ENCODE measurements around the gene SLC22A1. TPM values are rescaled to one million over a fixed set of nuclear protein-coding genes. Genes with fewer than 3 reads are reported as not detected.
"Not testable (repeated sequence)": the region's sequence is repeated elsewhere in the genome, so short reads cannot be mapped to it uniquely, and the experiment has no call there.

Gene SLC22A1
- total and polyA plus RNA-seq, 10 of the 15 experiments (the other 5 are each of a cell fraction or from before 2014, with no cell fraction given) = 0.09 to 0.28 (median 0.15) TPM; not detected in 3

- RAD21 ChIA-PET (ENCODE audit: unreplicated experiment); H3K4me1 ChIP-seq (ENCODE audit: control insufficient read depth, insufficient read depth, low read length); H3K27me3 ChIP-seq (replicated peaks in 1 of 2; ENCODE audit: control insufficient read depth in 2 of 2, insufficient read depth in 2 of 2, low read length in 1 of 2); H3K27ac ChIP-seq (ENCODE audit: control insufficient read depth, insufficient read depth); H3K9ac ChIP-seq (ENCODE audit: control insufficient read depth, insufficient read depth, low read length); H4K20me1 ChIP-seq (ENCODE audit: control insufficient read depth, insufficient read depth); ATAC-seq; H3K4me3 ChIP-seq; SMC1A ChIA-PET (ENCODE audit: uncharacterized antibody, unreplicated experiment); FAIRE-seq; in situ Hi-C loops (cut with MboI); POLR2A ChIA-PET; BruUV-seq (replicated peaks); DNase-seq (ENCODE audit: low read depth, low spot score); H2AFZ ChIP-seq (ENCODE audit: control insufficient read depth, low read depth, low read length); intact Hi-C loops (cut with micrococcal nuclease; ENCODE audit: unreplicated experiment); H3K79me2 ChIP-seq (ENCODE audit: control insufficient read depth, insufficient read depth, low read length); H3K9me3 ChIP-seq (replicated peaks; ENCODE audit: control insufficient read depth, insufficient read depth, low read length); H3K4me2 ChIP-seq (ENCODE audit: control insufficient read depth, insufficient read depth): not testable (repeated sequence)
- peaks cover 22 to 24% of the 10 kb centered on the region in 2 experiments for H3K36me3 ChIP-seq (ENCODE audit: control insufficient read depth in 2 of 2, insufficient read depth in 2 of 2, low read length in 1 of 2)
- 97% methylated on average over 5 of the region's 6 CpGs for WGBS (ENCODE audit: insufficient coverage, insufficient replicate concordance, low lambda C conversion rate, missing lambda C conversion rate)
- CTCF ChIA-PET = interaction anchor here (1.0 kb wide), 1 partner anchor 229 kb away, joined by 3 read pairs; no protein-coding TSS in a partner anchor
Measured at GRCh38 chr6:160092176-160092575, 29.4 kb upstream of the SLC22A1 start.

GRCh38 chr6:160092602-160093001 is 29.0 kb upstream of the SLC22A1 start:
- ChIA-PET POLR2A (no interaction called here), CTCF (interaction anchor here (1.0 kb wide), 1 partner anchor 229 kb away, joined by 3 read pairs; no protein-coding TSS in a partner anchor)
- H3K4me3 ChIP-seq = no peak overlapping the region

More at GRCh38 chr6:160092602-160093001, 29.0 kb upstream of the SLC22A1 start:
- H3K4me1 ChIP-seq (ENCODE audit: control insufficient read depth, insufficient read depth, low read length) = no peaks in the 10 kb centered on the region
- no peaks in the 10 kb centered on the region for H4K20me1 ChIP-seq (ENCODE audit: control insufficient read depth, insufficient read depth)
- DNase-seq (ENCODE audit: low read depth, low spot score) (no peak), ATAC-seq (no peak), FAIRE-seq (no peak)
- no peak overlapping the region for H3K9ac ChIP-seq (ENCODE audit: control insufficient read depth, insufficient read depth, low read length)
- no peaks in the 10 kb centered on the region for H3K9me3 ChIP-seq (replicated peaks; ENCODE audit: control insufficient read depth, insufficient read depth, low read length)
- WGBS (ENCODE audit: insufficient coverage, insufficient replicate concordance, low lambda C conversion rate, missing lambda C conversion rate) = 98% methylated on average over 10 of the region's 10 CpGs
- no peak for TF ChIP-seq TCF12 (IDR thresholded peaks at IDR 0.05; ENCODE audit: low read depth, low read length)
- TF ChIP-seq POLR2AphosphoS2 (IDR thresholded peaks at IDR 0.05; ENCODE audit: low read depth, low read length) = no peak
- SMC1A ChIA-PET (ENCODE audit: uncharacterized antibody, unreplicated experiment) = no interaction called here
- peaks cover 20 to 24% of the 10 kb centered on the region in 2 experiments for H3K36me3 ChIP-seq (ENCODE audit: control insufficient read depth in 2 of 2, insufficient read depth in 2 of 2, low read length in 1 of 2)
- intact Hi-C loops (cut with micrococcal nuclease; ENCODE audit: unreplicated experiment) (no loop called here), in situ Hi-C loops (cut with MboI) (no loop called here)
- H3K79me2 ChIP-seq (ENCODE audit: control insufficient read depth, insufficient read depth, low read length) = no peaks in the 10 kb centered on the region
- H3K27ac ChIP-seq (ENCODE audit: control insufficient read depth, insufficient read depth) = no peak overlapping the region
- H3K27me3 ChIP-seq (replicated peaks in 1 of 2; ENCODE audit: control insufficient read depth in 2 of 2, insufficient read depth in 2 of 2, low read length in 1 of 2) = no peaks in the 10 kb centered on the region
- H3K4me2 ChIP-seq (ENCODE audit: control insufficient read depth, insufficient read depth) = no peak overlapping the region
- RAD21 ChIA-PET (ENCODE audit: unreplicated experiment) = no interaction called here
- BruUV-seq (replicated peaks) = no TSS peak
- no peak overlapping the region for H2AFZ ChIP-seq (ENCODE audit: control insufficient read depth, low read depth, low read length)

Data from GM12878 (cell line).